NCI-H1092 treated with DMSO at 0.1 percent for 48 hours (cell line): Measurements from ENCODE around the gene INTS1.
A peak's percentile ranks its signal among the peaks of the same experiment; 100 is the strongest.
"Not testable (repeated sequence)": the region's sequence is repeated elsewhere in the genome, so short reads cannot be mapped to it uniquely, and the experiment has no call there.

Source experiments
- DNase-seq: peaks from one replicate; lab custom pipeline; 2025; lab: John Stamatoyannopoulos, UW

The INTS1 gene

GRCh38 chr7:1529383-1530116 is 25.4 kb upstream of the INTS1 start:
- no peak for DNase-seq

GRCh38 chr7:1526271-1526754 is 22.1 kb upstream of the INTS1 start:
- no peak for DNase-seq

- DNase-seq = no peak
Measured at GRCh38 chr7:1525409-1525808, 21.2 kb upstream of the INTS1 start.

- no peak for DNase-seq
Measured at GRCh38 chr7:1523844-1524243, 19.7 kb upstream of the INTS1 start.

DNA sequence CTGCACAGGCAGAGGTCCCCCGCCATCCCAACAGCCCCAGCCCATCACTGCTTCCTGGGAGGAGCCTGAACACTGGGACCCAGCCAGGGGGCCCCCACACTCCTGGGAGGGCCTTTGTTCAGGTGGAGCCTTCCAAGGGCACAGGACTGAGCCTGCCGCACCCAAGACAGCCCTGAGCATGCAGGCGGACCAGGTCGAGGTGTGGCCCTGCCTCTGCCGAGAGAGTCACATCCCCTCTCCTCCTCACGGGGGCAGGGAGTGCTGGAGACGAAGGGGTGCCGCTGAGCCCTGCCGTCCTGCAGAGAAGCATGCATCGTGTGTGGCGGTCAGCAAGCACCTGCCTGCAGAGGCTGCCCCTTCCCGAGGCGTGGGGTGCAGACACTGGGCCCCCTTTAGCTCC is 19.0 kb upstream of the INTS1 start:
- no peak for DNase-seq

GRCh38 chr7:1521456-1521855 is 17.3 kb upstream of the INTS1 start:
- no peak for DNase-seq

DNA sequence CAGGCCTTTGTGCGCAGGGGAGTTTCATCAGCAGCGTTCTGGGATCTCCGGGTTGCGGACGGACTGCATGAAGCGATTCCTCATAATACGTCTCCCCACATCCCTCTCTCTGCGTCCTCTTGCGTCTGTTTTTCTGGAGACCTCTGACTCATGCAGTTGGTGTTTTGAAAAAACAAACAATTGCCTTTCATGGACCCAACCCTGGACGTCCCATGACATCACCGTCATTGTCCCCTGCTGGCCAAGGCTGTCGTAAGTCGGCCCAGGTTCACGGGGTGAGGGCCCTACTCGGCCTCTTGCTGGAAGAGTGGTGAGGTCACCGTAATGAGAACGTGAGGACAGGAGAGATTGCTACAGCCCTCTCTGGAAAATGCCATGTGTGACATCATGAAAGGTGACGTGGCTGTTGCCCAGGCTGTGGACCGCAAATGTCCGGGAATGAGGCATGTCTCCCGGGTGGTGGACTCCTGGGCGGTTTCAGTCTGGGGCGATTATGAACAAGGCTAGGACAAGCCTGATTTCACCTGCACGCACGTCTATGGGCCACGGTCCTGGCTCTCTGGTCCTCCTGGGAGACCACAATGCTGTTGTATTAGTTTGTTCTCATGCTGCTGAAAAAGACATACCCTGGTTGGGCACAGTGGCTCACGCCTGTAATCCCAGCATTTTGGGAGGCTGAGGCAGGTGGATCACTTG is 16.5 kb upstream of the INTS1 start:
- DNase-seq = no peak

GRCh38 chr7:1519322-1519922 is 15.2 kb upstream of the INTS1 start:
- not testable (repeated sequence) for DNase-seq

DNA sequence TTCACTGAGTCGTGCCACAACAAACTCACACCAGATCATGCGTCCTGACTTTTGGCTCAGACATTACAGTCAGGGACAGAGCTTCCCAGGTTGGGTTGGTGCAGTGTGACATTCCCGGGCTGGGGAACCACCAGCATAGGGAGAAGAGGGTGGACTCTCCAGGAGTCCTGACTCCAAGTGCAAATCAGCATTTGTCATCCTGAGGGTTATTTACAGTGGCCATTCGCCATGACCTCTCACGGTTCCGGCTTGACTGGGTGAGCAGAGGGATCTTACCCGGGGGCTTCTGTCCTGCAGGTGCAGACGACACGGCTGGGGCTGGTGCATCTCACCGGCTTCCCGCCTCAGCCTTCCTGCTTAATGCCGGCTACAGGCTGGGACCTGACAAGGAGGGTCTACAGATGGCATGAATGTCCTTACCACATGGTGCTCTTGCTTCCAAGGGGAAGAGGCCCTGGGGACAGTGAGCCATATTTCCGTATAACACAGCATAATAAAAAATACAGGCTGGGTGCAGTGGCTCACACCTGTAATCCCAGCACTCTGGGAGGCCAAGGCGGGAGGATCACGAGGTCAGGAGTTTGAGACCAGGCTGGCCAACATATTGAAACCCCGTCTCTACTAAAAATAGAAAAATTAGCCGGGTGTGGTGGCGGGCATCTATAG is 12.5 kb upstream of the INTS1 start:
- DNase-seq = no peak

DNA sequence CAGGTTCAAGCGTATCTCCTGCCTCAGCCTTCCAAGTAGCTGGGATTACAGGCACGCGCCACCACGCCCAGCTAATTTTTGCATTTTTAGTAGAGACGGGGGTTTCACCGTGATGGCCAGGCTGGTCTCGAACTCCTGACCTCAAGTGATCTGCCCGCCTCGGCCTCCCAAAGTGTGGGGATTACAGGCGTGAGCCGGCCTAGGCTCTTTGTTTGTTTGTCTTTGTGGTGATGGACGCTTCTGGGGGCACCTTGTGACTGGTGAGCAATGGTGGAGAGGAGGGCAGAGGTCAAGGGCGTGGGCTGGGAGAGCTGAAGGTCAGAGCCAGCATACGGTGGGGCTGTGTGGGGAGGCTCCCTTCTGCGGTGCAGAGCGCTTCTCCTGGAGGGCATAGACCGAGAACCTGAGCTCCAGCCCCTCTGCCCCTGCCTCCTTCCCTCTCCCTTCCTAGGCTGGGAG is 11.3 kb upstream of the INTS1 start:
- DNase-seq = not testable (repeated sequence)

DNA sequence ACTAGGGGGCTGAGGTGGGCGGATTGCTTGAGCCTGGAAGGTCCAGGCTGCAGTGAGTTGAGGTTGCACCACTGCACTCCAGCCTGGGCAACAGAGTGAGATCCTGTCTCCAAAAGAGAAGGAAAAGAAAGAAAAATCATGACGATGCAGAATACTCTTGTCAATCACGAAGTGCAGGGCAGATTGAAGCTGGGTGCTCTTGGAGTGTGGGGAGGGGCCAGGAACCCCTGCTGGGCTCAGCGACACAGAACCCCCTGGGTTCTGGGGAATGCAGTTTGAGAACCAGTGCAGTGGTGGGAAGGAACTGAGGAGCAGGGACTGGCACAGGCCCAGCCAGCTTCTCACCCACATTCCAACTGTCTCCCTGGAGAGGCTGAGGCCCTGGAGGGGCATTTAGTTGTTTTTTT is 10.8 kb upstream of the INTS1 start:
- no peak for DNase-seq

GRCh38 chr7:1514407-1514806 is 10.2 kb upstream of the INTS1 start:
- DNase-seq = no peak

DNA sequence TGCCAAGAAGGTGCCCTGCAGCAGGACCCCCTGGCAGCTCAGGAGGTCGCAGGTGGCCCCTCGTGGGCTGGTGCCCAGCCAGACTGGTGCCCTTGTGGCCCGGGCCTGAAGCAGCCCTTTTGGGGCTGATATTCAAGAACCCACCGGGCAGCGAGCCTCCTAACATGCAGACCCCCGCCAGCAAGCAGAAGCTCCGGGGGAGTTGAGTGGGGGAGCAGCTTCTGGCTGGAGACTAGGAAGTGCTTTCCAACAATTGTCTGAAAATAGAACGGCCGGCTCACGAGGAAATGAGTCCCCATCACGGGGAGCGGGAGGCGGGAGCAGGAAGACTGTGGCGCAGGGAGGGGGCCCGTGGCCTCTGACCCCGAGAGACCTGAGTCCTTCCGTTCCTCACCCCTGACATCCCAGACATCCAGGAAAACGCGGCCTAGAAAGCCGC is 9.5 kb upstream of the INTS1 start:
- DNase-seq = no peak

DNA sequence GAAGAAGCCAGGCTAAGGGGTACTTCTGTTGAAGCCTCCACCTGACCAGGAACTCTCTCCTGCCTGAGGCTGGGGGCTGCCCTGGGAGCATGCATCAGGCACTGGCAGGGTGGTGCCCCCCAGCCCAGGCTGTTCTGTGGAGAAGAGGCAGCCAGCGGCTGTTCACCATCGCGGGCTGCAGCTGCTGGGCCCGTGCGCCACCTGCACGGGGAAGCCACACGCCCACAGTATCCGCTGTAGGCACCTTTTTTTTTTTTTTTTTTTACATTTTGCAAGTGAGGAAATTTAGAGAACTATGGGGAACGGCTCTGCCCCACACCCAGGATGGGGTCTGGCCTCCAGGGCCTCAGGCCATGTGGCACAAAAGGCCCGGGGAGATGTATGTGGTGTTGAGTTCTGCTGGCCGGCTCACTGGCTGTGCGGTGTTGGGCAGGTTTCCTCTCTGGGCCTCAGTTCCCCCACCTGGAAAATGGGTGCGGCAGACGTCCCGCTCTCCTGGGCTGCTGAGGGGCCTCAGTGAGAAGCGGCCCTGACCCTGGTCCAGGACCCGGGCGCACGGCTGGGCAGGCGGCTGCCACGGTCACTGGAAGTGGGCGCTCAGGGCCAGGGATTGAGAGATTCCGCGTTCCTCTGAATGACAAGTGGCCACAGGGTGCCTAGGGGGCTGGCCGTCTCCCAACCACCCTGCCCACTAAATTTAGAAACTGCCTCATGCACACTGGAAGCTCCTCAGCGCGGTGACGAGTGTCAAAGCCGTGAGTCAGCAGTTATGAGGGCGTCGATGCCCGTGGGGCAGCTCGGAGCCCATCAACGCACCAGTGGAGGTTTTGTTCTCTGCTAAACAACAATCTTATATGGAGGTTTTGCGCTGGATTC is 8.8 kb upstream of the INTS1 start:
- no peak for DNase-seq

GRCh38 chr7:1511444-1512422 is 7.5 kb upstream of the INTS1 start:
- DNase-seq = no peak

DNA sequence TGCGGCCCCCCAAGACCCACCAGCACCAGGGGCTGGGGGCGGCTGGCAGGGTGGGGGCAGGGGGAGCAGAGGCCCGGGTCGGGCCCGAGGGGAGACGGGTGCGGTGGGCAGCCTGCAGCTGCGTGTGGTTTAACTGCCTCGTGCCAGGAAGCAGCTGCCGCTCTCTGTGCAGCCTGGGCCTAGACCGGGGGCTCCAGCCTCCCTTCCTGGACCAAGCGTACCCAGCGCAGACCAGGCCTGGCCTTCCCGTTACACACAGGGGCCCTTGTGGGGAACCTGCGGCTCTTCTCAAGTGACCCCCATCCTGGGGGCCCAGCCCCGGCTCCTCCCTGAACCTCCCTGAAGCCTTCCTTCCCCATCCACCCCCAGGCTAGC is 6.6 kb upstream of the INTS1 start:
- DNase-seq = no peak

DNA sequence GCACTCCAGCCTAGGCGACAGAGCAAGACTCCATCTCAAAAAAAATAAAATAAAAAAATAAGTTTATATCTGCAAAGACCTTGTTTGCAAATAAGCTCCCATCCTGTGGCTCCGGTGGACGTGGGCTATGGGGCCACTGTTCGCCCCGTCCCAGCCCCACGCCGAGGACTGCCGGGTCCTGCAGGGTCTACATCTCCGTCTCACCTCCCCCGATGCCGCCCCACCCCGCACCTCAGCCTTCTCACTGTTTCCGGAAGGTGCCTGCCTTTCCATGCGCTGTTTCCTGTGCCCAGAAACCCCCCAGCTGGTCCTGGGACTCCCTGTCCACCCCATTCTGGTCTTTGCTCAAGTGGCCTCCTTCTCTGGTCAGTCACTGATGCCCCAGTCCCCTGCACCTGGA is 5.0 kb upstream of the INTS1 start:
- no peak for DNase-seq

DNA sequence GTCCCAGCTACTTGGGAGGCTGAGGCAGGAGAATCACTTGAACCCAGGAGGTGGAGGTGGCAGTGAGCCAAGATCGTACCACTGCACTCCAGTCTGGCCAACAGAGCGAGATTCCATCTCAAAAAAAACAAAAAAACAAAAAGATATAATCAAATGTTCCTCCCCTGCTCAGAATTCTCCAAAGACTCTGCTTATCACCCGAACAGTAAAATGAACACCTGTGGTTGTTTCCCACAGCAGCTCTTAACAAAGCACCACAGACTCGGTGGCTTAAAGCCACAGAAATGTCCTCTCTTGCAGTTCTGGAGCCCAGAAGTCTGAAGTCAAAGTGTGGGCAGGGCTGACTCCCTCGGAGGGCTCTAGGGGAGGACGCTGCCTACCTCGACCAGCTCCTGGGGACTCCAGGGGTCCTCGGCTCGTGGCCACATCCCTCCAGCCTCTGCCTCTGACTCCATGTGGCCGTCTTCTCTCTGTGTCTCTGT is 4.1 kb upstream of the INTS1 start:
- no peak for DNase-seq

- peak; percentile 15 for DNase-seq
Measured at GRCh38 chr7:1505731-1506550, 1.8 kb upstream of the INTS1 start.
